ENCODE measurements around the gene DOCK4. TPM values are rescaled to one million over a fixed set of nuclear protein-coding genes. Genes with fewer than 3 reads are reported as not detected.

DOCK4 gene
- total and polyA plus RNA-seq, 2 of the 8 experiments (the other 6 are each of a cell fraction or from before 2014, with no cell fraction given), result 5.1 to 23.6 TPM

DNA sequence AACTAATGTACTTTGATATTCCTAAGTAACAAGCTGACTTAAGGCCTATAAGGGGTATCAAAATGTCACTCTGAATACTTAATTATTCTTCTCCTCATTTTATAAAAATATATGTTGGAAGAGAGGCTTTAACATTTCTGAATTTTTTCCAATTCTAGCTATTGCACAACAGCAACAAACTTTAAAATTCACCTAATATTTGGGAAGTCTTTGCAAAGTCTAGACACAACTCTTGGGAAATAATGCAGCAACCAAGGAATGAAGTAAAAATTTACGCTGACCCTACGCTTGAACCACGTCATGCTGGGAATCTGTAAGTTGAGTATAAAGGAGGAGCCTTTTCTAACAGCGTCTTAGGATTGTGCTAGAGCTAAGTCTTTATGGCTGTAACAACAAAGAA, 400.0 kb downstream of the DOCK4 start:
- H3K9me3 ChIP-seq (ENCODE audit: insufficient read depth in 2 of 2, low read depth in 1 of 2, low read length in 1 of 2), result no peaks in the 10 kb centered on the region; a peak in 2 of 4 replicates
- TF ChIP-seq SRF (IDR thresholded peaks at IDR 0.05; ENCODE audit: low read depth, low read length) (no peak), ZNF274 (IDR thresholded peaks at IDR 0.05; ENCODE audit: borderline replicate concordance, extremely low read depth, low read length) (no peak), RNF2 (IDR thresholded peaks at IDR 0.05; ENCODE audit: borderline replicate concordance, low read depth, low read length, missing control alignments, poor library complexity, severe bottlenecking) (no peak), GABPA (IDR thresholded peaks at IDR 0.05; ENCODE audit: borderline replicate concordance, insufficient read depth, low read length) (no peak), SP2 (IDR thresholded peaks at IDR 0.05; ENCODE audit: low read length) (no peak), RBBP5 (IDR thresholded peaks at IDR 0.05; ENCODE audit: borderline replicate concordance, low read depth, low read length) (no peak), RFX5 (IDR thresholded peaks at IDR 0.05; ENCODE audit: borderline replicate concordance, low read depth, low read length) (no peak), CBX8 (IDR thresholded peaks at IDR 0.05; ENCODE audit: borderline replicate concordance, low read depth, low read length) (no peak), SAP30 (IDR thresholded peaks at IDR 0.05; ENCODE audit: insufficient read depth, insufficient replicate concordance, low read length) (no peak), CREB1 (IDR thresholded peaks at IDR 0.05) (no peak), HDAC6 (IDR thresholded peaks at IDR 0.05; ENCODE audit: low read depth, low read length) (no peak)

More for the DNA sequence above, 400.0 kb downstream of the DOCK4 start:
- 94% methylated on average over 4 of the region's 4 CpGs; no CpG with 5 or more reads in 1 of the 2 experiments for WGBS, 2 experiments (ENCODE audit: extremely low coverage in 1 of 2, insufficient coverage in 1 of 2, insufficient read length in 1 of 2, insufficient replicate concordance in 2 of 2, low coverage in 1 of 2, low lambda C conversion rate in 2 of 2, missing lambda C conversion rate in 1 of 2)
- ChIA-PET POLR2A (ENCODE audit: partially characterized antibody) (no interaction called here), CTCF (ENCODE audit: partially characterized antibody) (interaction anchor here (0.6 to 2.0 kb wide), 6 partner anchors 43 to 690 kb away, joined by 3 to 6 read pairs (median 3); no protein-coding TSS in a partner anchor)
- Histone ChIP-seq H4K91ac (replicated peaks; ENCODE audit: insufficient read length, low read length) (no peak overlapping the region), H2BK15ac (ENCODE audit: low read length) (no peak overlapping the region), H3K4ac (replicated peaks; ENCODE audit: insufficient read length, low read depth, low read length) (no peak overlapping the region), H3K9ac (replicated peaks in 1 of 4; ENCODE audit: extremely low read depth in 1 of 4, low read depth in 3 of 4, low read length in 3 of 4) (no peak overlapping the region), H2BK12ac (ENCODE audit: low read depth, low read length) (no peak overlapping the region), H4K8ac (ENCODE audit: extremely low read depth, insufficient read depth, low read length) (no peak overlapping the region), H2AK5ac (ENCODE audit: low read depth, low read length) (no peak overlapping the region), H3K36me3 (ENCODE audit: control insufficient read depth in 2 of 4, insufficient read depth in 4 of 4, low read length in 3 of 4) (no peaks in the 10 kb centered on the region), H2BK5ac (ENCODE audit: low read depth, low read length) (no peak overlapping the region), H3K23ac (ENCODE audit: insufficient read length) (no peak overlapping the region), H3K14ac (ENCODE audit: insufficient read length) (no peak overlapping the region), H3K18ac (ENCODE audit: extremely low read depth, low read length) (no peak overlapping the region), H3K27me3 (replicated peaks in 1 of 4; ENCODE audit: control insufficient read depth in 3 of 4, extremely low read depth in 1 of 4, insufficient read depth in 3 of 4, low read length in 3 of 4) (no peaks in the 10 kb centered on the region), H2BK120ac (replicated peaks; ENCODE audit: low read depth, low read length) (no peak overlapping the region), H3K79me2 (ENCODE audit: control insufficient read depth in 1 of 2, insufficient read depth in 2 of 2, low read length in 2 of 2) (no peaks in the 10 kb centered on the region), H3K4me3 (ENCODE audit: extremely low read depth in 1 of 4, insufficient read depth in 2 of 4, low read depth in 3 of 4, low read length in 4 of 4) (no peak overlapping the region), H3K4me1 (replicated peaks in 1 of 4; ENCODE audit: control insufficient read depth in 3 of 4, insufficient read depth in 4 of 4, low read length in 3 of 4) (no peaks in the 10 kb centered on the region), H2BK20ac (ENCODE audit: low read length) (no peak overlapping the region), H4K5ac (ENCODE audit: insufficient read length, low read depth, low read length) (no peak overlapping the region), H3K79me1 (ENCODE audit: low read depth, low read length) (no peaks in the 10 kb centered on the region), H3K4me2 (ENCODE audit: insufficient read depth in 1 of 2, low read depth in 2 of 2, low read length in 2 of 2) (no peak overlapping the region), H4K20me1 (replicated peaks in 1 of 2; ENCODE audit: control insufficient read depth in 1 of 2, insufficient read depth in 2 of 2, low read length in 2 of 2) (no peaks in the 10 kb centered on the region), H2AFZ (ENCODE audit: low read length) (no peak overlapping the region), H3K56ac (replicated peaks; ENCODE audit: insufficient read length, low read depth, low read length) (no peak overlapping the region), H3K23me2 (ENCODE audit: low read depth, low read length) (no peaks in the 10 kb centered on the region), H3K27ac (ENCODE audit: low read depth, low read length) (no peak overlapping the region)
- DNase-seq (ENCODE audit: low read depth in 1 of 2, low spot score in 2 of 2) (no peak), FAIRE-seq (no peak)

All from H1 (cell line).